OCI-LY3 (cell line): ENCODE measurements around the gene GAB2.

ENCODE experiments used
- H2AFZ ChIP-seq: fragments of 200-600, 300-600 bp; shearing (Covaris generic); 2 replicates; pipeline ENCODE4 v1.6.0; 2014; ENCODE audit warnings: antibody characterized with exemption, low read depth, low read length
- H3K27ac ChIP-seq: fragments of 200-600, 300-600 bp; sonication (generic); 2 replicates; pipeline ENCODE4 v1.5.1; 2014; ENCODE audit warnings: mild to moderate bottlenecking, low read length, moderate library complexity, mixed read lengths
- H3K27me3 ChIP-seq: fragments of 200-600, 300-600 bp; sonication (generic); 2 replicates; pipeline ENCODE4 v1.6.1; 2014; ENCODE audit warnings: low read depth, low read length, mixed read lengths
- H3K36me3 ChIP-seq: fragments of 200-600, 300-600 bp; sonication (generic); replicated peaks from 2 replicates; pipeline ENCODE3; 2014; ENCODE audit warnings: low read depth, low read length, mixed read lengths
- H3K4me1 ChIP-seq: fragments of 300-600, 200-600 bp; sonication (generic); 2 replicates; pipeline ENCODE4 v1.6.1; 2014; ENCODE audit warnings: low read length, mixed read lengths
- H3K4me2 ChIP-seq: fragments of 200-600, 300-600 bp; sonication (generic); 2 replicates; pipeline ENCODE4 v1.6.1; 2014; ENCODE audit warnings: low read length, mixed read lengths
- H3K4me3 ChIP-seq: fragments of 300-600, 200-600 bp; sonication (generic); 2 replicates; pipeline ENCODE4 v1.5.1; 2014; ENCODE audit warnings: antibody characterized with exemption, mild to moderate bottlenecking, low read length, moderate library complexity
- H3K79me2 ChIP-seq: fragments of 300-600, 200-600 bp; shearing (Covaris generic); 2 replicates; pipeline ENCODE4 v1.6.1; 2014; ENCODE audit warnings: mild to moderate bottlenecking, low read length, mixed read lengths
- H3K9ac ChIP-seq: fragments of 300-600, 200-600 bp; shearing (Covaris generic); 2 replicates; pipeline ENCODE4 v1.6.0; 2014; ENCODE audit warnings: mild to moderate bottlenecking, low read length, moderate library complexity
- H3K9me3 ChIP-seq: fragments of 200-600, 300-600 bp; shearing (Covaris generic); 2 replicates; pipeline ENCODE4 v1.6.1; 2014; ENCODE audit warnings: low read length, mixed read lengths; ENCODE audit not compliant: insufficient read depth
- H4K20me1 ChIP-seq: fragments of 200-600, 300-600 bp; sonication (generic); 2 replicates; pipeline ENCODE4 v1.6.1; 2016; ENCODE audit warnings: low read length, mixed read lengths; ENCODE audit not compliant: insufficient read depth
- CTCF ChIP-seq: fragments of 200-600, 300-600 bp; sonication (generic); IDR thresholded peaks from 2 replicates; pipeline ENCODE4 v1.5.1; 2014; ENCODE audit warnings: antibody characterized with exemption, low read length, low read depth
- EZH2phosphoT487 ChIP-seq: fragments of 200-600 bp; shearing (Covaris generic); IDR thresholded peaks from 2 replicates; pipeline ENCODE4 v1.6.1; 2018; ENCODE audit warnings: antibody characterized with exemption, mixed run types, low read depth

The GAB2 gene

GRCh38 chr11:78376858-78377257 is 40.8 kb downstream of the GAB2 start:
- no peak overlapping the region for H2AFZ ChIP-seq
- H3K4me3 ChIP-seq: no peak overlapping the region
- H3K4me1 ChIP-seq: no peaks in the 10 kb centered on the region
- H3K27me3 ChIP-seq: no peaks in the 10 kb centered on the region
- no peaks in the 10 kb centered on the region for H3K36me3 ChIP-seq
- H3K4me2 ChIP-seq: no peak overlapping the region
- H3K9me3 ChIP-seq: no peaks in the 10 kb centered on the region
- TF ChIP-seq EZH2phosphoT487 (no peak), CTCF (no peak)
- no peak overlapping the region for H3K27ac ChIP-seq
- H3K79me2 ChIP-seq: no peaks in the 10 kb centered on the region
- H4K20me1 ChIP-seq: peaks cover 3% of the 10 kb centered on the region; the same call in 1 of the 2 replicates
- no peak overlapping the region for H3K9ac ChIP-seq

DNA sequence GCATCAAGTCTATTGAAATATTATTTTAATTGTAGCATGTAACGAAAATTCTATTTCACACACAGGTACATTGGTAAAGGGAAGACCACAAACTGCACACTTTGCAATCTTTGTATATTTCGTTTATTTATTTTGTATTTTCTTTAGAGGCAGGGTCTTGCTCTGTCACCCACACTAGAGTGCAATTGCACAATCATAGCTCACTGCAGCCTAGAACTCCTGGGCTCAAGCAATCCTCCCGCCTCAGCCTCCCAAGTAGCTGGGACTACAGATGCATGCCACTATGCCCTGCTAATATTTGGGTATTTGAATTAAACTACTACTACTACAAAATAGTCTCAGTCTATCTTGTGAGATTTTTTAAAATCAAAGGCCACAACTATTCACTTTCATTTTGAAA is 42.7 kb downstream of the GAB2 start:
- no peak overlapping the region for H3K4me2 ChIP-seq
- H3K4me1 ChIP-seq: no peaks in the 10 kb centered on the region
- H3K27me3 ChIP-seq: no peaks in the 10 kb centered on the region
- H2AFZ ChIP-seq: no peak overlapping the region
- H3K9me3 ChIP-seq: no peaks in the 10 kb centered on the region
- no peaks in the 10 kb centered on the region; the same call in 1 of the 2 replicates for H3K79me2 ChIP-seq
- no peak overlapping the region for H3K4me3 ChIP-seq
- no peak overlapping the region for H3K27ac ChIP-seq
- TF ChIP-seq EZH2phosphoT487: no peak
- TF ChIP-seq CTCF: no peak
- H4K20me1 ChIP-seq: peaks cover 10% of the 10 kb centered on the region; the same call in 1 of the 2 replicates
- H3K9ac ChIP-seq: no peak overlapping the region
- no peaks in the 10 kb centered on the region for H3K36me3 ChIP-seq

- Histone ChIP-seq H3K4me1 (no peaks in the 10 kb centered on the region), H3K27ac (no peak overlapping the region), H3K27me3 (no peaks in the 10 kb centered on the region), H3K9ac (no peak overlapping the region), H3K9me3 (no peaks in the 10 kb centered on the region), H3K36me3 (no peaks in the 10 kb centered on the region), H2AFZ (no peak overlapping the region), H3K4me2 (no peak overlapping the region), H3K79me2 (no peaks in the 10 kb centered on the region; the same call in 1 of the 2 replicates), H4K20me1 (peaks cover 10% of the 10 kb centered on the region; the same call in 1 of the 2 replicates), H3K4me3 (no peak overlapping the region)
- no peak for TF ChIP-seq EZH2phosphoT487
- no peak for TF ChIP-seq CTCF
Measured at GRCh38 chr11:78373689-78374088, 43.9 kb downstream of the GAB2 start.

DNA sequence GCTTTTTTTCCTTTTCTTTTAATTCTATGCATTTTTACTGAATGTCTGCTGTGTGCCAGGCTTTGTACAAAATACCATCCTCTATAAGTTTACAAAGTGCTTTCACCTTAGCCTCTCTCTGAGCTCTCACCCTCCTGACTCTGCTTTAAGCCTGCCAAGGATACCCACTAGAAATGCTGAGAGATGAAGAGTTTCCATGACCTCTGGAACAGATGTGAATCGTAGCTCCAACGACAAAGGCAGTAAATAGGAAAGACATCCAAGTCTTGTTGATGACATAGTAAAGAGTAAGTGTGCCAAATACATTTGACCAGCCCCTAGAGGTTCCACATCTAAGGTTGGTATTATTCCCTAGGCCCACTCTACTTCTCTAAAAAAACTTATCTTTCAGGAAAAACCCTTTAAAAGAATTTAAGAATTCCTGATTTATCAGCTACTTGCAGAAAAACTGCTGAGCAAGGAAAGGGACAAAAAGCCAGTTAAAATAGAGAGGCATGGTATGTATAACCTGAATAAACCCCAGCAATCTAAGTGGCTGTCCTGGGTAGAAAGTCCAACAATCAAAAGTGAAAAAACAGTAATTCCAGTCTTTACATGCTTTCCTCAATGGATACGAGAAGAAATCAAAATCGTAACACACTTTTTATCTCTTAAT is 45.4 kb downstream of the GAB2 start:
- no peaks in the 10 kb centered on the region for H3K4me1 ChIP-seq
- H3K9me3 ChIP-seq: no peaks in the 10 kb centered on the region
- H4K20me1 ChIP-seq: peaks cover 10% of the 10 kb centered on the region; the same call in 1 of the 2 replicates
- H3K79me2 ChIP-seq: no peaks in the 10 kb centered on the region; the same call in 1 of the 2 replicates
- no peak for TF ChIP-seq CTCF
- no peak for TF ChIP-seq EZH2phosphoT487
- no peak overlapping the region for H2AFZ ChIP-seq
- H3K27me3 ChIP-seq: no peaks in the 10 kb centered on the region
- no peak overlapping the region for H3K9ac ChIP-seq
- H3K4me3 ChIP-seq: no peak overlapping the region
- no peaks in the 10 kb centered on the region for H3K36me3 ChIP-seq
- no peak overlapping the region for H3K27ac ChIP-seq
- no peak overlapping the region for H3K4me2 ChIP-seq
